K562 (cell line): ENCODE data around the gene FOXP3. TPM values are rescaled to one million over a fixed set of nuclear protein-coding genes. Genes with fewer than 3 reads are reported as not detected.

Experiments used
- ATAC-seq: fragments of 200-7000 bp; cut with Tn5 transposase; 3 replicates; pipeline ENCODE4 v1.9.1; 2020; ENCODE audit warnings: moderate library complexity
- BruUV-seq: library from RNA; stranded (reverse); fragments of 400-500 nt; replicated peaks from 2 replicates; lab custom pipeline; 2021; lab: Mats Ljungman, UMichigan
- CTCF ChIA-PET: fragments of 300-600 bp; formaldehyde crosslinking; extraction: SDS; loops from one replicate; lab custom pipeline; 2021; ENCODE audit warnings: low intra/inter-chr PET ratio; lab: Yijun Ruan, JAX
- POLR2A ChIA-PET: fragments of 300-600, 350-650 bp; sonication (Branson Sonifier 250); formaldehyde crosslinking; extraction: SDS; loops from one replicate; lab custom pipeline; 2021; ENCODE audit warnings: antibody characterized with exemption, inconsistent platforms; lab: Yijun Ruan, JAX
- DNase-seq, 4 experiments: peaks; one replicate each; pipeline versions ENCODE4 v3.0.0 to v3.0.0-alpha.2; 2011 to 2018; ENCODE audit warnings: low spot score in 3 of 4, mixed read lengths in 3 of 4; ENCODE audit errors: extremely low read depth in 1 of 4
- FAIRE-seq: peaks from 2 replicates; lab custom pipeline; 2011; peaks lifted over from hg19 to GRCh38; lab: Jason Lieb, UNC
- H2AFZ ChIP-seq: 2 replicates; pipeline ENCODE4 v1.6.0; 2011; ENCODE audit warnings: low read depth, low read length, control low read depth, inconsistent platforms
- H3K27ac ChIP-seq: fragments of 200-600 bp; 3 replicates; pipeline ENCODE4 v1.8.0; 2011; ENCODE audit warnings: low read depth, mild to moderate bottlenecking, control low read depth, inconsistent platforms, low read length, moderate library complexity, mixed read lengths; ENCODE audit errors: extremely low read depth
- H3K27me3 ChIP-seq, 2 experiments: fragments of 300-600 bp in 1 of 2; 2 replicates in 1 of 2; 3 replicates in 1 of 2; pipeline versions ENCODE4 v1.6.0 to v1.8.0; 2011; ENCODE audit warnings: inconsistent platforms in 2 of 2, low read length in 2 of 2, mild to moderate bottlenecking in 1 of 2, mixed read lengths in 1 of 2, moderate library complexity in 1 of 2; ENCODE audit not compliant: control insufficient read depth in 2 of 2, insufficient read depth in 2 of 2
- H3K36me3 ChIP-seq: fragments of 300-600 bp; 3 replicates; pipeline ENCODE4 v1.8.0; 2011; ENCODE audit warnings: mild to moderate bottlenecking, low read length, inconsistent platforms; ENCODE audit not compliant: control insufficient read depth, insufficient read depth
- H3K4me1 ChIP-seq, 2 experiments: fragments of 200-600 bp in 1 of 2; replicated peaks in 1 of 2; 2 replicates in 1 of 2; 3 replicates in 1 of 2; pipeline versions ENCODE4 v1.5.1 to v1.8.0; 2011; ENCODE audit warnings: inconsistent platforms in 2 of 2, low read length in 2 of 2, mild to moderate bottlenecking in 1 of 2, mixed read lengths in 1 of 2, moderate library complexity in 1 of 2; ENCODE audit not compliant: control insufficient read depth in 2 of 2, insufficient read depth in 2 of 2
- H3K4me2 ChIP-seq: 2 replicates; pipeline ENCODE4 v1.6.1; 2011; ENCODE audit warnings: low read length, control low read depth, inconsistent platforms, mixed read lengths; ENCODE audit not compliant: insufficient read depth
- H3K4me3 ChIP-seq: fragments of 200-600 bp; sonication (generic), shearing (Covaris generic); 2 replicates; pipeline ENCODE4 v1.5.1; 2016; ENCODE audit warnings: control low read depth, inconsistent platforms
- H3K79me2 ChIP-seq: fragments of 200-600 bp; 3 replicates; pipeline ENCODE4 v1.8.0; 2011; ENCODE audit warnings: low read length, inconsistent platforms; ENCODE audit not compliant: control insufficient read depth, insufficient read depth
- H3K9ac ChIP-seq, 2 experiments: 2 replicates each; pipeline versions ENCODE4 v1.6.0 to v1.6.1; 2011; ENCODE audit warnings: low read depth in 2 of 2, low read length in 2 of 2, control low read depth in 1 of 2, inconsistent platforms in 1 of 2, mild to moderate bottlenecking in 1 of 2, mixed read lengths in 1 of 2; ENCODE audit not compliant: insufficient read depth in 1 of 2
- H3K9me1 ChIP-seq: one replicate; pipeline ENCODE4 v1.6.0; 2011; ENCODE audit warnings: inconsistent platforms, mild to moderate bottlenecking, low read length, moderate library complexity; ENCODE audit not compliant: control insufficient read depth, insufficient read depth
- H3K9me3 ChIP-seq: replicated peaks from 2 replicates; pipeline ENCODE4 v1.5.1; 2011; ENCODE audit warnings: low read depth, low read length, inconsistent platforms; ENCODE audit not compliant: control insufficient read depth, insufficient read depth
- H4K20me1 ChIP-seq: replicated peaks from 2 replicates; pipeline ENCODE4 v1.6.1; 2011; ENCODE audit warnings: low read length, inconsistent platforms, mixed read lengths; ENCODE audit not compliant: control insufficient read depth, insufficient read depth
- CEBPG ChIP-seq, 3 experiments: fragments of 200-800 bp in 1 of 3; sonication (Bioruptor generic) in 1 of 3; sonication (generic) in 1 of 3; formaldehyde crosslinking in 1 of 3; IDR thresholded peaks in 2 of 3; conservative IDR thresholded peaks in 1 of 3; 2 replicates each; pipeline versions ENCODE4 v1.6.1 to v1.8.0; 2016 to 2022; ENCODE audit warnings: missing compliant biosample characterization in 2 of 3, missing genetic modification characterization in 2 of 3, mild to moderate bottlenecking in 1 of 3, missing genetic modification reagents in 1 of 3
- EP400 ChIP-seq: fragments of 450-650 bp; IDR thresholded peaks from 2 replicates; pipeline ENCODE4 v1.6.1; 2017; ENCODE audit warnings: antibody characterized with exemption, mild to moderate bottlenecking, moderate library complexity
- HNRNPH1 ChIP-seq: fragments of 200-400 bp; formaldehyde crosslinking; optimal IDR thresholded peaks from 2 replicates; pipeline ENCODE3; 2017; ENCODE audit warnings: low read depth, mild to moderate bottlenecking, low read length, moderate library complexity
- KLF13 ChIP-seq: fragments of 450-650 bp; IDR thresholded peaks from 2 replicates; pipeline ENCODE4 v1.6.1; 2016; ENCODE audit warnings: missing genetic modification characterization, low read depth, mild to moderate bottlenecking, missing compliant biosample characterization, moderate library complexity, borderline replicate concordance
- MTA3 ChIP-seq: fragments of 450-650 bp; formaldehyde crosslinking; IDR thresholded peaks from 2 replicates; pipeline ENCODE4 v1.6.1; 2017; ENCODE audit warnings: mild to moderate bottlenecking, borderline replicate concordance
- NBN ChIP-seq: fragments of 450-650 bp; IDR thresholded peaks from 2 replicates; pipeline ENCODE4 v1.6.1; 2016; ENCODE audit warnings: low read depth, mild to moderate bottlenecking
- NKRF ChIP-seq: fragments of 450-650 bp; IDR thresholded peaks from 2 replicates; pipeline ENCODE4 v1.6.1; 2016; ENCODE audit warnings: borderline replicate concordance
- RBFOX2 ChIP-seq: fragments of 200-400 bp; formaldehyde crosslinking; IDR thresholded peaks from 2 replicates; pipeline ENCODE4 v1.6.1; 2017; ENCODE audit warnings: low read depth, mild to moderate bottlenecking, low read length, moderate library complexity
- SMAD4 ChIP-seq: fragments of 250-450 bp; sonication (Bioruptor Pico); conservative IDR thresholded peaks from 2 replicates; pipeline ENCODE4 v1.8.0; 2021; ENCODE audit warnings: inconsistent platforms, mild to moderate bottlenecking, moderate library complexity
- SPI1 ChIP-seq: IDR thresholded peaks from 2 replicates; pipeline ENCODE4 v1.6.1; 2011; ENCODE audit warnings: low read depth, low read length, control low read depth, borderline replicate concordance
- TAF9B ChIP-seq: fragments of 450-650 bp; IDR thresholded peaks from 2 replicates; pipeline ENCODE4 v1.6.1; 2018; ENCODE audit warnings: mild to moderate bottlenecking; ENCODE audit not compliant: partially characterized antibody
- U2AF1 ChIP-seq: fragments of 200-400 bp; formaldehyde crosslinking; optimal IDR thresholded peaks from 2 replicates; pipeline ENCODE3; 2017; ENCODE audit warnings: mild to moderate bottlenecking, low read depth, low read length, moderate library complexity
- ZNF436 ChIP-seq: fragments of 250-450, 450-650 bp; sonication (Bioruptor Pico); formaldehyde crosslinking; IDR thresholded peaks from 2 replicates; pipeline ENCODE4 v1.7.0; 2020; ENCODE audit warnings: mild to moderate bottlenecking
- ZNF507 ChIP-seq: conservative IDR thresholded peaks from 2 replicates; pipeline ENCODE4 v1.6.1; 2017; ENCODE audit warnings: missing genetic modification characterization, missing compliant biosample characterization
- WGBS: fragments of 100-300 bp; shearing (Covaris generic); methylation state at CpG from one replicate; pipeline ENCODE4 v1.1.6; 2016; ENCODE audit warnings: low coverage, mixed read lengths; ENCODE audit not compliant: insufficient coverage; ENCODE audit errors: missing lambda C conversion rate; 5-methylcytosine and 5-hydroxymethylcytosine counted together
- in situ Hi-C: fragments of 300-500 bp; cut with MboI; formaldehyde crosslinking; loops from 4 replicates; pipeline ENCODE4 v1.15.0; 2018; ENCODE audit warnings: inconsistent platforms, mixed read lengths
- intact Hi-C: fragments of 100-400 bp; cut with micrococcal nuclease; formaldehyde crosslinking; loops from 2 replicates; pipeline ENCODE4 v1.14.2; 2022
- polyA plus RNA-seq, 8 experiments: library from polyadenylated mRNA; depleted of rRNA in 4 of 8; stranded (reverse) in 5 of 8; unstranded in 3 of 8; fragments of >200 nt; fragmentation: Nextera tagmentation in 2 of 8; fragmentation: Illumina TruSeq in 1 of 8; extraction: Ambion mirVana in 2 of 8; extraction: Trizol in 1 of 8; gene quantifications; 2 replicates each; pipeline versions ENCODE4 v1.2.1 to v1.2.3, GENCODE V29; 2011 to 2014; ENCODE audit warnings: inconsistent platforms in 1 of 8, missing spikeins in 1 of 8
- total RNA-seq, 7 experiments: library from RNA; depleted of rRNA in 6 of 7; stranded (reverse); fragments of >200 nt in 6 of 7; fragmentation: Illumina TruSeq in 2 of 7; extraction: Trizol in 2 of 7; gene quantifications; 2 replicates each; pipeline versions ENCODE4 v1.2.1 to v1.2.3, GENCODE V29; 2011 to 2021; ENCODE audit warnings: low replicate concordance in 1 of 7

The FOXP3 gene
- total and polyA plus RNA-seq, 9 of the 15 experiments (the other 6 are each of a cell fraction or from before 2014, with no cell fraction given) = 0.04 to 0.24 (median 0.07) TPM; not detected in 4

GRCh38 chrX:49238735-49239134 is 25.8 kb downstream of the FOXP3 start:
- Histone ChIP-seq H4K20me1 (no peaks in the 10 kb centered on the region), H3K36me3 (peaks cover 25% of the 10 kb centered on the region; the same call in 2 of the 3 replicates), H3K9me1 (no peaks in the 10 kb centered on the region), H2AFZ (no peak overlapping the region), H3K4me2 (no peak overlapping the region), H3K79me2 (peaks cover 23% of the 10 kb centered on the region), H3K27me3 (no peaks in the 10 kb centered on the region), H3K9ac (no peak overlapping the region), H3K9me3 (no peaks in the 10 kb centered on the region), H3K27ac (no peak overlapping the region), H3K4me1 (peaks cover 32 to 45% of the 10 kb centered on the region in 2 experiments; a peak in 4 of 5 replicates), H3K4me3 (no peak overlapping the region)
- POLR2A ChIA-PET = interaction anchor here (0.6 to 2.5 kb wide), 3 partner anchors 10 to 1062 kb away, joined by 3 to 6 read pairs (median 4); no protein-coding TSS in a partner anchor
- no peak for FAIRE-seq
- no TSS peak for BruUV-seq
- no peak for ATAC-seq
- DNase-seq = no peak
- in situ Hi-C loops = no loop called here
- intact Hi-C loops = no loop called here
- 77% methylated on average over 7 of the region's 7 CpGs for WGBS
- CTCF ChIA-PET = no interaction called here
- TF ChIP-seq SMAD4 (CRISPR knock-in tag) = no peak
- no peak for TF ChIP-seq NBN
- no peak for TF ChIP-seq NKRF

- Histone ChIP-seq H3K4me2 (peak overlapping the region; percentile 74), H3K4me3 (no peak overlapping the region), H3K27me3 (no peaks in the 10 kb centered on the region), H3K9ac (peak overlapping the region; percentile 54 to 82), H3K79me2 (peaks cover 23% of the 10 kb centered on the region), H3K9me1 (no peaks in the 10 kb centered on the region), H3K9me3 (no peaks in the 10 kb centered on the region), H3K27ac (peak overlapping the region; percentile 49; the same call in 1 of the 3 replicates), H2AFZ (no peak overlapping the region), H3K36me3 (peaks cover 11% of the 10 kb centered on the region; the same call in 2 of the 3 replicates), H4K20me1 (no peaks in the 10 kb centered on the region), H3K4me1 (peaks cover 17 to 30% of the 10 kb centered on the region in 2 experiments; a peak in 4 of 5 replicates)
- FAIRE-seq (no peak), DNase-seq (no peak), ATAC-seq (peak; percentile 3; the same call in 1 of the 3 replicates)
- no TSS peak for BruUV-seq
- ChIA-PET CTCF (no interaction called here), POLR2A (no interaction called here)
- intact Hi-C loops = no loop called here
- in situ Hi-C loops = no loop called here
- WGBS = 67% methylated on average over 6 of the region's 9 CpGs
- TF ChIP-seq U2AF1 (no peak), CEBPG (CRISPR knock-in tag; IDR thresholded peaks at IDR 0.05) (peak; percentile 97), CEBPG (tag; conservative IDR thresholded peaks at IDR 0.05 in 1 of 2, IDR thresholded peaks at IDR 0.05 in 1 of 2) (peak in 1 of 2 experiments; percentile 69; a peak in 2 of 4 replicates), KLF13 (tag) (no peak), MTA3 (no peak), HNRNPH1 (no peak), TAF9B (no peak), RBFOX2 (peak; percentile 53; the same call in 1 of the 2 replicates), EP400 (no peak), ZNF507 (no peak), ZNF436 (no peak), SPI1 (0 out of 2 replicates have a peak, but pooled peaks have one; percentile 9)
These were observed 27.4 kb downstream of the FOXP3 start for GRCh38 chrX:49237060-49237459.
